Neural progenitor cell (in vitro differentiated cells): Measurements from ENCODE around the gene MAN2B2. TPM values are rescaled to one million over a fixed set of nuclear protein-coding genes. Genes with fewer than 3 reads are reported as not detected.

Experiments used
- DNase-seq: peaks from one replicate; pipeline ENCODE4 v3.0.0-alpha.2; 2016; ENCODE audit warnings: low spot score
- H2AFZ ChIP-seq: fragments of 200-600 bp; sonication (generic); replicated peaks from 2 replicates; pipeline ENCODE4 v1.6.1; 2016; ENCODE audit warnings: antibody characterized with exemption
- H3F3A ChIP-seq: fragments of 200-600 bp; sonication (generic); 2 replicates; pipeline ENCODE4 v1.6.1; 2016; ENCODE audit warnings: antibody characterized with exemption, low read depth
- H3K27ac ChIP-seq: fragments of 200-600 bp; sonication (generic); 2 replicates; pipeline ENCODE4 v1.5.1; 2016; ENCODE audit warnings: mild to moderate bottlenecking
- H3K27me3 ChIP-seq: fragments of 200-600 bp; sonication (generic); 2 replicates; pipeline ENCODE4 v1.6.1; 2016; ENCODE audit warnings: mild to moderate bottlenecking, moderate library complexity
- H3K36me3 ChIP-seq: fragments of 200-600 bp; sonication (generic); 2 replicates; pipeline ENCODE4 v1.5.1; 2016
- H3K4me1 ChIP-seq: fragments of 200-600 bp; sonication (generic); 2 replicates; pipeline ENCODE4 v1.6.1; 2016; ENCODE audit warnings: mixed run types
- H3K4me2 ChIP-seq: fragments of 200-600 bp; sonication (generic); 2 replicates; pipeline ENCODE4 v1.6.1; 2016
- H3K4me3 ChIP-seq: fragments of 200-600 bp; sonication (generic); 2 replicates; pipeline ENCODE4 v1.5.1; 2016
- H3K79me2 ChIP-seq: fragments of 200-600 bp; sonication (generic); 2 replicates; pipeline ENCODE4 v1.6.1; 2016; ENCODE audit warnings: low read depth
- H3K9ac ChIP-seq: fragments of 200-600 bp; sonication (generic); 2 replicates; pipeline ENCODE4 v1.6.1; 2016
- H3K9me3 ChIP-seq: fragments of 200-600 bp; sonication (generic); 2 replicates; pipeline ENCODE4 v1.5.1; 2016; ENCODE audit warnings: low read depth
- H4K20me1 ChIP-seq: fragments of 200-600 bp; sonication (generic); 2 replicates; pipeline ENCODE4 v1.6.1; 2016; ENCODE audit warnings: low read depth
- H3K27ac Mint-ChIP-seq: 3 replicates; pipeline ENCODE4 v1.8.0; 2021; ENCODE audit warnings: mixed read lengths
- H3K27me3 Mint-ChIP-seq: 2 replicates; pipeline ENCODE4 v1.8.0; 2022; ENCODE audit warnings: low read depth, mild to moderate bottlenecking, inconsistent platforms, moderate library complexity, mixed read lengths; ENCODE audit not compliant: insufficient read depth
- H3K36me3 Mint-ChIP-seq: 3 replicates; pipeline ENCODE4 v1.8.0; 2021; ENCODE audit warnings: mixed read lengths
- H3K4me1 Mint-ChIP-seq: 3 replicates; pipeline ENCODE4 v1.8.0; 2021; ENCODE audit warnings: mixed read lengths
- H3K4me3 Mint-ChIP-seq: 3 replicates; pipeline ENCODE4 v1.8.0; 2021; ENCODE audit warnings: mild to moderate bottlenecking, moderate library complexity, mixed read lengths
- H3K9me3 Mint-ChIP-seq: 3 replicates; pipeline ENCODE4 v1.8.0; 2020; ENCODE audit warnings: mixed read lengths
- CTCF ChIP-seq: fragments of 200-600 bp; sonication (generic); IDR thresholded peaks from 2 replicates; pipeline ENCODE4 v1.5.1; 2017; ENCODE audit warnings: antibody characterized with exemption, mild to moderate bottlenecking
- EZH2 ChIP-seq: fragments of 200-600 bp; sonication (generic); IDR thresholded peaks from 2 replicates; pipeline ENCODE4 v1.6.1; 2017; ENCODE audit warnings: antibody characterized with exemption, mild to moderate bottlenecking, moderate library complexity
- EZH2phosphoT487 ChIP-seq: fragments of 200-600 bp; sonication (generic); IDR thresholded peaks from 2 replicates; pipeline ENCODE4 v1.6.1; 2017; ENCODE audit warnings: antibody characterized with exemption
- total RNA-seq: library from RNA; depleted of rRNA; stranded (reverse); fragments of >200 nt; gene quantifications from 2 replicates; pipeline ENCODE4 v1.2.3, GENCODE V29; 2015; ENCODE audit warnings: low replicate concordance

MAN2B2 gene
- total RNA-seq, 1 donor from 2014 or later, result 2.7 TPM

- Histone ChIP-seq H3K36me3 (no peaks in the 10 kb centered on the region), H3K27me3 (peaks cover 5% of the 10 kb centered on the region), H3K4me3 (no peak overlapping the region), H3F3A (no peaks in the 10 kb centered on the region), H3K4me1 (peaks cover 2% of the 10 kb centered on the region), H3K79me2 (no peaks in the 10 kb centered on the region), H3K27ac (no peak overlapping the region), H4K20me1 (no peaks in the 10 kb centered on the region), H3K9ac (no peak overlapping the region), H2AFZ (no peak overlapping the region), H3K9me3 (no peaks in the 10 kb centered on the region), H3K4me2 (no peak overlapping the region)
- Mint-ChIP-seq H3K27ac (no peak overlapping the region), H3K9me3 (no peaks in the 10 kb centered on the region), H3K36me3 (no peaks in the 10 kb centered on the region), H3K4me1 (no peaks in the 10 kb centered on the region), H3K27me3 (peaks cover 11% of the 10 kb centered on the region), H3K4me3 (no peak overlapping the region)
- TF ChIP-seq CTCF (no peak), EZH2phosphoT487 (no peak), EZH2 (no peak)
- no peak for DNase-seq
Observed at GRCh38 chr4:6534050-6534449, 40.9 kb upstream of the MAN2B2 start.

- no peak overlapping the region for H3K4me3 Mint-ChIP-seq
- no peaks in the 10 kb centered on the region for H3K36me3 Mint-ChIP-seq
- H4K20me1 ChIP-seq, result no peaks in the 10 kb centered on the region
- no peaks in the 10 kb centered on the region for H3K9me3 ChIP-seq
- no peaks in the 10 kb centered on the region for H3K4me1 Mint-ChIP-seq
- H3K4me2 ChIP-seq, result no peak overlapping the region
- H3K27ac ChIP-seq, result no peak overlapping the region
- H3K4me3 ChIP-seq, result no peak overlapping the region
- no peaks in the 10 kb centered on the region for H3K36me3 ChIP-seq
- TF ChIP-seq EZH2phosphoT487 (no peak), CTCF (no peak), EZH2 (no peak)
- H2AFZ ChIP-seq, result no peak overlapping the region
- H3F3A ChIP-seq, result no peaks in the 10 kb centered on the region
- H3K27me3 ChIP-seq, result peaks cover 10% of the 10 kb centered on the region
- peaks cover 7% of the 10 kb centered on the region for H3K27me3 Mint-ChIP-seq
- no peaks in the 10 kb centered on the region for H3K4me1 ChIP-seq
- H3K9me3 Mint-ChIP-seq, result no peaks in the 10 kb centered on the region
- no peak for DNase-seq
- no peak overlapping the region for H3K27ac Mint-ChIP-seq
- no peaks in the 10 kb centered on the region for H3K79me2 ChIP-seq
- H3K9ac ChIP-seq, result no peak overlapping the region
Observed at GRCh38 chr4:6534618-6535328, 40.2 kb upstream of the MAN2B2 start.

GRCh38 chr4:6535329-6535692 is 39.7 kb upstream of the MAN2B2 start:
- no peak overlapping the region for H3K9ac ChIP-seq
- no peaks in the 10 kb centered on the region for H3K36me3 ChIP-seq
- Mint-ChIP-seq H3K4me3 (no peak overlapping the region), H3K4me1 (no peaks in the 10 kb centered on the region), H3K27ac (no peak overlapping the region), H3K27me3 (peaks cover 10% of the 10 kb centered on the region), H3K36me3 (no peaks in the 10 kb centered on the region), H3K9me3 (no peaks in the 10 kb centered on the region)
- no peaks in the 10 kb centered on the region for H3K79me2 ChIP-seq
- no peak for TF ChIP-seq CTCF
- no peak for TF ChIP-seq EZH2phosphoT487
- TF ChIP-seq EZH2, result no peak
- no peak for DNase-seq
- no peak overlapping the region for H3K4me3 ChIP-seq
- H3K9me3 ChIP-seq, result no peaks in the 10 kb centered on the region
- no peak overlapping the region for H3K27ac ChIP-seq
- no peak overlapping the region for H2AFZ ChIP-seq
- H3K4me1 ChIP-seq, result no peaks in the 10 kb centered on the region
- peaks cover 10% of the 10 kb centered on the region for H3K27me3 ChIP-seq
- no peaks in the 10 kb centered on the region for H3F3A ChIP-seq
- no peaks in the 10 kb centered on the region for H4K20me1 ChIP-seq
- H3K4me2 ChIP-seq, result no peak overlapping the region
